Breast epithelium (tissue), 4 donors: ENCODE measurements around the gene ABCC6. TPM values are rescaled to one million over a fixed set of nuclear protein-coding genes. Genes with fewer than 3 reads are reported as not detected.
"Not testable (repeated sequence)": the region's sequence is repeated elsewhere in the genome, so short reads cannot be mapped to it uniquely, and the experiment has no call there.

Source experiments
- DNase-seq, 2 donors: peaks; one replicate each; pipeline ENCODE4 v3.0.0-alpha.2; 2019; ENCODE audit warnings: low spot score in 2 of 2
- H3K27ac ChIP-seq, 2 donors: fragments of 200-600 bp; sonication (generic) in 1 of 2; one replicate each; pipeline ENCODE4 v1.5.1; 2016 to 2019; ENCODE audit warnings: mild to moderate bottlenecking in 1 of 2
- H3K27me3 ChIP-seq, 2 donors: fragments of 200-600 bp; sonication (generic) in 1 of 2; one replicate each; pipeline versions ENCODE4 v1.5.1 to v1.6.0; 2017 to 2019; ENCODE audit warnings: control low read depth in 1 of 2, mild to moderate bottlenecking in 1 of 2
- H3K36me3 ChIP-seq: fragments of 200-600 bp; one replicate; pipeline ENCODE4 v1.5.1; 2019
- H3K4me1 ChIP-seq, 2 donors: fragments of 200-600 bp; sonication (generic); one replicate each; pipeline ENCODE4 v1.5.1; 2016 to 2019; ENCODE audit warnings: control low read depth in 1 of 2
- H3K4me3 ChIP-seq, 3 donors: fragments of 200-600 bp; sonication (generic); 1 replicate in 2 of 3; 2 replicates in 1 of 3; pipeline ENCODE4 v1.5.1; 2016 to 2019; ENCODE audit warnings: mild to moderate bottlenecking in 3 of 3, moderate library complexity in 2 of 3
- H3K9me3 ChIP-seq, 2 donors: fragments of 200-600 bp; sonication (generic) in 1 of 2; one replicate each; pipeline ENCODE4 v1.5.1; 2016 to 2019; ENCODE audit warnings: control low read depth in 1 of 2
- CTCF ChIP-seq, 3 donors: fragments of 450-650 bp; IDR thresholded peaks; one replicate each; pipeline ENCODE4 v1.5.1; 2016 to 2017; ENCODE audit warnings: antibody characterized with exemption in 3 of 3, mild to moderate bottlenecking in 3 of 3, moderate library complexity in 3 of 3
- POLR2A ChIP-seq: fragments of 450-650 bp; IDR thresholded peaks from one replicate; pipeline ENCODE4 v1.6.1; 2016; ENCODE audit warnings: antibody characterized with exemption, mild to moderate bottlenecking, moderate library complexity
- POLR2AphosphoS5 ChIP-seq, 3 donors: sonication (generic); formaldehyde crosslinking; IDR thresholded peaks; one replicate each; pipeline ENCODE4 v1.6.1; 2017; ENCODE audit warnings: antibody characterized with exemption in 3 of 3
- intact Hi-C: fragments of 100-400 bp; cut with DNase I; formaldehyde crosslinking; loops from one replicate; pipeline ENCODE4 v1.15.1; 2023; ENCODE audit warnings: low total_unique reads
- total RNA-seq, 3 donors: library from RNA; depleted of rRNA; stranded (reverse); fragments of >200 nt; gene quantifications; one replicate each; pipeline ENCODE4 v1.1.0, GENCODE V29; 2016

ABCC6 gene
- total RNA-seq, 3 donors from 2014 or later: 3.6 to 4.2 (median 3.8) TPM

- Histone ChIP-seq H3K4me3 (no peak overlapping the region), H3K27me3 (no peaks in the 10 kb centered on the region), H3K9me3 (peaks cover 13 to 15% of the 10 kb centered on the region in 2 donors), H3K36me3 (no peaks in the 10 kb centered on the region), H3K4me1 (no peaks in the 10 kb centered on the region), H3K27ac (no peak overlapping the region)
- intact Hi-C loops: no loop called here
- DNase-seq: no peak
- TF ChIP-seq POLR2A (no peak), CTCF (IDR thresholded peaks at IDR 0.05) (no peak), POLR2AphosphoS5 (IDR thresholded peaks at IDR 0.05) (no peak)
Measured at GRCh38 chr16:16162591-16162990, 60.7 kb downstream of the ABCC6 start.

DNA sequence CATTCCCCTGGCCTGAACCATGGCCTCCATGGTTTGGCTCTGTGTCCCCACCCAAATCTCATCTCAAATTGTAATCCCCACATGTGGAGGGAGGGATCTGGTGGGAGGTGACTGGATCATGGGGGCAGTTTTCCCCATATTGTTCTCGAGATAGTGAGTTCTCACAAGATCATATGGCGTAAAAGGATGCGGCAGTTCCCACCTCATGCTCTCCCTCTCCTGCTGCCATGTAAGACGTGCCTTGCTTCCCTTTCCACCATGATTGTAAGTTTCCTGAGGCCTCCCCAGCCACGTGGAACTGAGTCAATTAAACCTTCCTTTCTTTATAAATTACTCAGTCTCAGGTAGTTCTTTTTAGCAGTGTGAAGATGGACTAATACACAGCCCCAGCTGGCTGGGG lies 61.5 kb downstream of the ABCC6 start:
- DNase-seq, H3K4me3 ChIP-seq, H3K27ac ChIP-seq, H3K27me3 ChIP-seq, H3K4me1 ChIP-seq, intact Hi-C loops, H3K36me3 ChIP-seq: not testable (repeated sequence)
- H3K9me3 ChIP-seq: peaks cover 13 to 15% of the 10 kb centered on the region in 2 donors

- Histone ChIP-seq H3K9me3 (peaks cover 13 to 15% of the 10 kb centered on the region in 2 donors), H3K27ac (no peak overlapping the region), H3K36me3 (no peaks in the 10 kb centered on the region), H3K4me3 (no peak overlapping the region), H3K27me3 (no peaks in the 10 kb centered on the region), H3K4me1 (no peaks in the 10 kb centered on the region)
- DNase-seq: no peak
- TF ChIP-seq CTCF (IDR thresholded peaks at IDR 0.05): no peak
- TF ChIP-seq POLR2A: no peak
- TF ChIP-seq POLR2AphosphoS5 (IDR thresholded peaks at IDR 0.05): no peak
- intact Hi-C loops: no loop called here
Measured at GRCh38 chr16:16161319-16161718, 62.0 kb downstream of the ABCC6 start.

GRCh38 chr16:16159662-16160061 lies 63.6 kb downstream of the ABCC6 start:
- Histone ChIP-seq H3K9me3 (peaks cover 13 to 15% of the 10 kb centered on the region in 2 donors), H3K36me3 (no peaks in the 10 kb centered on the region), H3K4me3 (no peak overlapping the region), H3K4me1 (no peaks in the 10 kb centered on the region), H3K27me3 (no peaks in the 10 kb centered on the region), H3K27ac (no peak overlapping the region)
- TF ChIP-seq POLR2AphosphoS5 (IDR thresholded peaks at IDR 0.05) (no peak), POLR2A (no peak), CTCF (IDR thresholded peaks at IDR 0.05) (no peak)
- intact Hi-C loops: no loop called here
- DNase-seq: no peak

- no peak for DNase-seq
- Histone ChIP-seq H3K27me3 (no peaks in the 10 kb centered on the region), H3K4me3 (no peak overlapping the region), H3K4me1 (no peaks in the 10 kb centered on the region), H3K27ac (no peak overlapping the region), H3K9me3 (peaks cover 13 to 15% of the 10 kb centered on the region in 2 donors), H3K36me3 (no peaks in the 10 kb centered on the region)
- intact Hi-C loops: no loop called here
- TF ChIP-seq POLR2AphosphoS5 (IDR thresholded peaks at IDR 0.05): no peak
- TF ChIP-seq CTCF (IDR thresholded peaks at IDR 0.05): no peak
- no peak for TF ChIP-seq POLR2A
Measured at GRCh38 chr16:16158741-16159374, 64.4 kb downstream of the ABCC6 start.
